Astrocyte of the spinal cord (primary cell): Measurements from ENCODE around the gene PSMD4.
"Not testable (repeated sequence)": the region's sequence is repeated elsewhere in the genome, so short reads cannot be mapped to it uniquely, and the experiment has no call there.

Experiments
- DNase-seq: peaks from one replicate; pipeline ENCODE4 v3.0.0; 2011; ENCODE audit warnings: low read depth, low spot score
- H3K4me3 ChIP-seq: 2 replicates; pipeline ENCODE4 v1.5.1; 2011; ENCODE audit warnings: low read depth, mild to moderate bottlenecking, low read length, moderate library complexity
- in situ Hi-C: cut with HindIII; loops from 2 replicates; pipeline ENCODE4 v1.10.0; 2017; ENCODE audit warnings: low sequenced_read_pairs
- TF ChIP-seq, protein P1 (sequence below): IDR thresholded peaks from 2 replicates; pipeline ENCODE4 v1.5.1; 2012; ENCODE audit warnings: low read depth, mild to moderate bottlenecking, low read length, inconsistent platforms

PSMD4 gene

DNA sequence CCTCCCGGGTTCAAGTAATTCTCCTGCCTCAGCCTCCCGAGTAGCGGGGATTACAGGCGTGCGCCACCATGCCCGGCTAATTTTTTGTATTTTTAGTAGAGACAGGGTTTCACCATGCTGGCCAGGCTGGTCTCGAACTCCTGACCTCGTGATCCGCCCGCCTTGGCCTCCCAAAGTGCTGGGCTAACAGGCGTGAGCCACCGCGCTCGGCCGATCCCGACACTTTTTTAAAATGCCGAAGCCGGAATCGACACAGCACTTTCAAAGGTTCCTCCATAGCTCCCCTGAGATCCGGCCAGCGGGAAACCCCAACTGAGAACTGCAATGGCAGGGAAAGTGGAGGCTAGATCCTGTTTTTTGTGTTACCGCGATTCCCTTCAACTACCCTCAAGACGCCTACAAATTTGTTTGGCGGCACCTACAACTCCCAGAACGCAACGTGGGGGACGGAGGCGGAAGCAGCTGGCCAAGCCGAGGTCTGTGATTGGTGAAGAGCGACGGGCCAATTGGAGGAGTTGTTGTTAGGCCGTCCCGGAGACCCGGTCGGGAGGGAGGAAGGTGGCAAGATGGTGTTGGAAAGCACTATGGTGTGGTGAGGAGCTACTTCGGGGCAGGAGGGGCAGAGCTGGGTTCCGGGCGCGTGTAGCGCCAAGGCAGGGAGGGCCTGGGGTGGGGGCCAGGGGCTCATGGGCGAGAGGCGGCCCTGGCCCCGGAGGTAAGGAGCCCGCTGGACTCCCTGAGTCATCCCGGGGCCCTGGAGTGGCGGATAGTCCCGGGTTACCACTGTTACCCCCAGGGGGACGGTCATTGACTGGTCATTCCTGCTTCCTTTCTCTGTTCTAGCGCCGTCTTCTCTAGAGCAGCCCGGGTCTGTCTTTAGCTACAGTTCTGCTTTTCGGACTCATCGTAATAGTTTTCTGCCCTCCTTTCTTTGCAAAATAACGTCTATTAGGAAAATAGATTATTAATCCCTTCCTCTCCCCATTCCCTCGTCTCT, at the start of gene PSMD4:
PSMD4 (plus strand) TSS at position 518 of the 997 bp plus-strand sequence; CDS start at position 567, 49 bp downstream.
- in situ Hi-C loops: no loop called here
- TF ChIP-seq, protein P1, sequence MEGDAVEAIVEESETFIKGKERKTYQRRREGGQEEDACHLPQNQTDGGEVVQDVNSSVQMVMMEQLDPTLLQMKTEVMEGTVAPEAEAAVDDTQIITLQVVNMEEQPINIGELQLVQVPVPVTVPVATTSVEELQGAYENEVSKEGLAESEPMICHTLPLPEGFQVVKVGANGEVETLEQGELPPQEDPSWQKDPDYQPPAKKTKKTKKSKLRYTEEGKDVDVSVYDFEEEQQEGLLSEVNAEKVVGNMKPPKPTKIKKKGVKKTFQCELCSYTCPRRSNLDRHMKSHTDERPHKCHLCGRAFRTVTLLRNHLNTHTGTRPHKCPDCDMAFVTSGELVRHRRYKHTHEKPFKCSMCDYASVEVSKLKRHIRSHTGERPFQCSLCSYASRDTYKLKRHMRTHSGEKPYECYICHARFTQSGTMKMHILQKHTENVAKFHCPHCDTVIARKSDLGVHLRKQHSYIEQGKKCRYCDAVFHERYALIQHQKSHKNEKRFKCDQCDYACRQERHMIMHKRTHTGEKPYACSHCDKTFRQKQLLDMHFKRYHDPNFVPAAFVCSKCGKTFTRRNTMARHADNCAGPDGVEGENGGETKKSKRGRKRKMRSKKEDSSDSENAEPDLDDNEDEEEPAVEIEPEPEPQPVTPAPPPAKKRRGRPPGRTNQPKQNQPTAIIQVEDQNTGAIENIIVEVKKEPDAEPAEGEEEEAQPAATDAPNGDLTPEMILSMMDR: no peak
- DNase-seq: peak; percentile 97
- H3K4me3 ChIP-seq: peak within 1 kb of the TSS; percentile 97

GRCh38 chr1:151205381-151205965, 49.1 kb upstream of the PSMD4 start:
- DNase-seq, H3K4me3 ChIP-seq, in situ Hi-C loops: not testable (repeated sequence)

DNA sequence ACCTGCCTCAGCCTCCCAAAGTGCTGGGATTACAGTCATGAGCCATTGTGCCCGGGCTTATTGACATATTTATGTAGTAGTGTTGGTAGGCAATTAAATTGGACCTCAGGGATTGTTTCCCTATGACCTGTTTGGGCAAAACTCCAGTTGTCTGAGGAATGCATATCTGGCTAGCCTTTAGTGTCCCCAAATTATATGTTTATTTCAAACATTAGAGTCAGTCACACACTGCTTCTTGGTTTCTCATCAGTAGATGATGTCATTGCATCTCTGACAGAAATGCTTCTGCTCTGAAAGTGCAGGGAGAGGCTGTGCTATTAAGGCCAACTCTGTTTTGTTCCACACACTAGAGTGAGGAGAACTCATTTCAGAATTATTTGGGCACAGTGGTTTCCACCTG, 43.7 kb upstream of the PSMD4 start:
- no peak overlapping the region for H3K4me3 ChIP-seq
- in situ Hi-C loops: no loop called here
- peak; percentile 12 for DNase-seq
- TF ChIP-seq, protein P1: no peak

DNA sequence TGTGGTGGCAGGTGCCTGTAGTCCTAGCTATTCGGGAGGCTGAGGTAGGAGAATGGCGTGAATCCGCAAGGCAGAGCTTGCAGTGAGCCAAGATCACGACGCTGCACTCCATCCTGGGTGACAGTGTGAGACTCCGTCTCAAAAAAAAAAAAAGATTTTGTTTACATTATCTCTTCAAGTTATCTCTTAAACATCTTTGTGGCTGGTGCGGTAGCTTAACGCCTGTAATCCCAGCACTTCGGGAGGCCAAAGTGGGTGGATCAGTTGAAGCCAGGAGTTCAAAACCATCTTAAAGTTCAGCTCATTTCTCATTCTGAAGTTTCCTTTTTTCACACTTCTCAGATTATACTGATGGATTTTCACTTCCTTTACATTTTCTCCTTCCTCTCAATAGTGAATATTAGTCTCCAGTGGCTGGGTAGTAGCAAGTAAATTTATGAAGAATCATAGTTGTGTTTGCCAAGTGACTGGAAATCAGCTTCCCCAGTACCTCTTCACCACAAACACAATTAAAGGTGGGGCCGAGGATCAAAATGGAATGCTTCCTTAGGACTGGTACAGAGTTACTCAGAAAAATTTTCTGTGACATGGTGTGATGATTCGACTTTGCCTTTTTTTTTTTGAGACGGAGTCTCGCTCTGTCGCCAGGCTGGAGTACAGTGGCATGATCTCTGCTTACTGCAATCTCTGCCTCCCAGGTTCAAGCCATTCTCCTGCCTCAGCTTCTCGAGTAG, 42.4 kb upstream of the PSMD4 start:
- H3K4me3 ChIP-seq: no peak overlapping the region
- no peak for DNase-seq
- in situ Hi-C loops: no loop called here
- TF ChIP-seq, protein P1: no peak

DNA sequence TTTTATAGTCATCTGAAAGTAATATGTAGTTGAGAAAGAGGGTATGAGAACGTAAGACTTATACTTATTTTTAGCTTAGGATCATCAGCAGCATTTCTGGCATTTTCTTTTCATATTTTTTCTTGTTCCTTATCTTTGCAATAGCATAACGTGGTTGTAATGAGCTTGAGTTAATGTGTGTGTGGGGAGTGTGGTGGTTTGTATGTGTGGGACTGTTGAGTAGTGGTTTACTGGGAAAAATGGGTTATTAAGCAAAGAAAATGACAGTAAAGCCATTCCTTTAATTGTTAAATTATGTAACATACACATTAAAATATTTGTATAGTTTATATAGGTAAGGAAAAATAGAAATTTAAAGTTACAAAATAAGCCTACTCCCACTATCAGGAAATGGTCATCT, 41.0 kb upstream of the PSMD4 start:
- DNase-seq: no peak
- in situ Hi-C loops: no loop called here
- H3K4me3 ChIP-seq: no peak overlapping the region
- TF ChIP-seq, protein P1: no peak

DNA sequence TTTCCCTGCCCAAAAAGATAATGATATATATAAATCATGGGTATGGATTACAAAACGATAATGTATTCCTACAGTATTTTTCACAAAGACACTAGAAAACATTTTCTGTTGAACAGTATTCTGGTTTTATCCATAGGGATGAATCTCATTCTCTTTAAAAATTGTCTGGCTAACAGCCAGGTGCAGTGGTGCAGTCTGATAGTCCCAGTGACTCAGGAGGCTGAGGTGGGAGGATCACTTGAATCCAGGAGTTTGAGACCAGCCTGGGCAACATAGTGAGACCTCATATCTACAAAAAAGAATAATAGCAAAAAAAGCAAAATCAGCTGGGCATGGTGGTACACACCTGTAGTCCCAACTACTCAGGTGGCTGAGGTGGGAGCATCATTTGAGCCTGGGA, 32.9 kb upstream of the PSMD4 start:
- DNase-seq: no peak
- TF ChIP-seq, protein P1: no peak
- in situ Hi-C loops: no loop called here
- H3K4me3 ChIP-seq: no peak overlapping the region
